Activated T-cell treated with anti-CD3 and anti-CD28 coated beads for 48 hours (primary cell): Measurements from ENCODE around the gene TMEM250.

ENCODE experiments used
- DNase-seq: peaks from one replicate; pipeline ENCODE4 v3.0.0-alpha.2; 2020; ENCODE audit warnings: low read depth

Gene TMEM250

DNA sequence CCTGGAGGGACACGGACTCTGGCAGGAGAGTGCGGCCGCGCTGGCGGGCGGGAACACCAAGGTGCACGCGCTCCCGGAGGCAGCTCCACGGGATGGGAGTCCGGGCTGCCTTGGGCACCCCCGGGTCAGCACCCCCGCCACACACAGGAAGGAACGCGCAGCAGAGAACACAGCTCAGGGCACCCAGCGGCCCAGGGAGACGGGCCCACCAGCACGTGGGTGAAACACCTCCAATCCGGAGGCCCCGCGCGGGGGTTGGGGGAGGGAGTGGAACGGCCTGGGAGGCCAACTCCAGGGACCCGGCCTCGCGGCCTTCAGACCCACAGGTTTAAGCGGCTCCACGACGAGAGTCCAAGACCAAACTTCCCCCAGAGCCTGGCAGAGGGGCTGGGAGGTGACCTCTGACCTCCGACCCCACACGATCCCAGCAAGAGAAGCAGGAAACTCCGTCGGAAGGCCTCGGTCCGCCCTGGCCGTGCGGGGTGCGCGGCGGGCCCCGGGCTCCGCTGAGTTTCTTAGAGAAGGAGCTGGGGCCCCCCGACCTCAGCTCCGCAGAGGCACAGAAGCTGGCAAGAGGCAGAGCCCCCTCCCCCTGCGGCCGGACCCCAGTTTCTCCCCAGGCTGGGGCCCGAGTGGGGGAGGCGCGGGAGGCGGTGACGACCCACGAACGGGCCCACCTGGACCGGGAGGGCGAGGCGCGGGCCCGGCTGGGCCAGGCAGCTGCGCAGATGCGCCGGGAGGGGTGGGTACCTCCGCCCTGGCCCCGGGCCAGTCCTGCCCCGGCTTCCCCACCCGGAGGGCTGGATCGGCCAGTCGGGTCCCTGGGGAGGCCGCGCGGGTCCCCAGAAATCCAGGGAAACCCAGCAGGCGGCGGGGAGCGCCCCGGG lies 24.4 kb downstream of the TMEM250 start:
- peak; percentile 63 for DNase-seq

DNA sequence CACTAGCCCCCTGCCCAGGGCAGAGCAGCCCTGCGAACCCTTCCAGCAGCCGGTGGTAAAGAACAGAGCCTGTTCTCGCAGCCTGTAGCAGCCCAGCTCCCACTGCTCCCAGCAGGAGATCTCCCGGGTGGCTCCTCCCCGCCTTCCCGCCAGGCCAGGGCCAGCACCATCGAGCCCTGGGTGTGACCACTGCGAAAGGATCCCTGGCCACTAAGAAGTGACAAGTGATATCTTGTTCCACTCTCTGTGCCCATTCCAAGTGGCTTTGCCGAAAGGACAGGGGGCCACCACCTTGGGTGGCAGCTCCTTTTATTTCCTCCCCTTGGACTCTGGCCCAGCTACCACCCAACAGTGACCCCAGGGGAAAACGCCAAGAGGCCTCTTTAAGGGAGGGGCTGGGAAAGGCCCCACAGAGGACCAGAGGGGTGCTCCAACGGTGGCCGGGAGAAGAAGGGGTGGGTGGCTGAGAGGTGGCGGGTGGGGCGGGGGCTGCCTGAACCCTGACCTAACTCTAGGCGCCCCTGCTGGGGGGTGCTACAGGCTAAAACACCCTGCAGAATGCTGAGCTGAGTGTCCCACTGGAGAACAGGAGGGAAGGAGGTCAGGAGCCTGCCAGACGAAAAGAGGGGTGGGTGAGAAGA lies 25.2 kb downstream of the TMEM250 start:
- DNase-seq: no peak

DNA sequence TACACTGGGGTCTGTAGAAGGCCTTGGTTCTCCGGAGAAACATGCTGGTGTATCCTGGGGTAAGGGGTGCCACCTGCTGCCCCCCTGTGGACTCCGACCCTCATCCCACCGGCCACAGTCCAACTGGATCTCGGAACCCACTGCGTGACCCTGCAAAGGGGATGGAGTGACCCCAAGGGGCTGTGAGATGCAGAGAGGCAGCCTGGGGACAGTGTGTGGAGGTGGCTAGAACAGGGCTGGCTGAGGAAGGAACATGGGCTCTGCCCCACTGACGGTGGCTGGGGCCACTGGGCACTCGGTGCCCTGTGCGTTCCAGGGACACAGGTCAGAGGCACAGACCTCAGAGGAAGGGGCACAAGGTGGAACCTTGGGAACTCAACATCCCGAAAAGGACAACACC lies 25.9 kb downstream of the TMEM250 start:
- DNase-seq: no peak

DNA sequence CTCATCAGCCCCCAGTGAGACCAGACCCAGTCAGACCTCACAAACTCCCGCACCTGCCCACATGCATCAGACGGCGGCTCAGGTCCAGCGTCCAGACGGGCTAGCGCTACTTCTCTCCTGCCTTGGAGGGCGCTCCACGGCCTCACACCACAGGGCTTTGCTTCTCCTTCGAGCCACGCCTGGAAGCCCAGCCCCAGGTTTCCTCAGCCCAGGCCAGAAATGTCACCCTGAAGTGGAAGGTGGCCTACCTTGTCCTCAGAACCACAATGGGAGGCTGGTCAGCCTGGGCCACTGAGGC lies 26.4 kb downstream of the TMEM250 start:
- no peak for DNase-seq

DNA sequence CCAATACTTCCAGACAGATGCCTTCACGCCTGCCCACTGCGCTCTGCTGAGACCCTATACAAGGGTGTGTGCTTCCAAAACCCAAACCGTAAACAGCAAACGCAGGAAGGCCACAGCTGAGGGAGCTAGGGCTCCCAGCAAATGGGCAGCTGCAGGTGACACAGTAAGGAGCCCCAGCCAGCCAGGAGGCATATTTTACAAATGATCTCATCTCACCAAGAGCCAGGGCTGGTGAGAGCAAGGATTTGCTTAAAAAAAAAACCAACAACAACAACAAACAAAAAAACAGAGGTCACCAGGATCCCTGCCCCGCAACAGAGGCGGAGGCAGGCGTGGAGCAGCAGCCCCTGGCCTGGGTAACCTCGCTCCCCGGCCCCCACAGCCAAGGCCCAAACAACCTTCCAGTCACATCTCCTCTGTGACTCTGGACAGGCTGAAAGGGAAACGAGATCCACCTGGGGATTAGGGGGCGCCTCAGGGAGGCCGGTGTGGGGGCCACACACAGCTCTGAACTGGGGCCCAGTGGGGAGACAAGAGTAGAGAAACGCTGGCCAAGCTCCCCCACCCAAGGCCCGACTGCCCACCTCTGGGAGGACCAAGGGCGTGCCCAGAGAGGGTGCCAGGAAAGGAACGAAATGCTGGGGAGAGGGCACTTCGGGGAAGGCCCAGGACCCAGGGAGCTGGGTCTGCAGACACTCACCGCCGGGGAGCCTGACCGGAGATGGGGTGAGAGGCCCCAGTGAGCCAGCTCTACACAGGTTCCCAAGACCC lies 26.9 kb downstream of the TMEM250 start:
- DNase-seq: no peak

DNA sequence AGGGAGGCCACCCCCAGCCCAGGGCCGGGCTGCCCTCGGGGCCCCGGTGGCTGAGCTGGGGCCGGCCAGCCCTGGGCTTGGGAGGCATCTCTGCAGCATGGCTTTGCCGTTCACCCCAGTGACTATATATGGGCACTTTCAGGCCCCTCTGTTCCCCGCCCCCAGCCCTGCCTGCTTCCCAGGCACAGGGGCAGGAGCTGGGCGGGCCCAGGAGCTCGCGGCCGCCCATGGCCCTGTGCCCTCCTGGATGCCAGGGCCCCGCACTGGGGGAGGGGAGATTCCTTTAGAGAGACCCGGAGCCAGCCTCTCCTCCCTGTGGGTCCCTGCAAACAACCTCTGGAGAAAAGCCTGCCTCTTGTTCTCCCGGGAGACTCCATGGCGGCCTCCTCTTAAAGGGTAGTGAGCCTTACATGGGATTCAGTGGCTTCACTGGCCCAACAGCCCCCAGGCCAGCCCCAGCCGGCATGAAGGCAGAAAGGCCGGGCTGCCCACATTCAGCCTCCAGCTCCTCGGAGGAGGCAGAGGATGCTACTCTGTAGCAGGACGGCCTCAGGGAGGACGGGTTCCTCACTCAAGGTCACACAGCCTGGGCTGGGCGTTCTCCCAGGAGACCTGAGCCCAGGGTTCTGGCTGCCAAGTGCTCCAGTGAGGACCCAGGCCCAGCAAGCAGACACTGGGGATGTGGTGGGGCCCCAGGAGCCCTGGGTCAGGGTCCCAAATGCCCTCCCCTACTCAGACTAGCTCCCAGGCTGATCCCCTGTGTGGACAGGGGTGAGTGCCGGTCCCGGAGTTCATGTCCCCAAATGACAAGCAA lies 27.7 kb downstream of the TMEM250 start:
- DNase-seq: no peak

DNA sequence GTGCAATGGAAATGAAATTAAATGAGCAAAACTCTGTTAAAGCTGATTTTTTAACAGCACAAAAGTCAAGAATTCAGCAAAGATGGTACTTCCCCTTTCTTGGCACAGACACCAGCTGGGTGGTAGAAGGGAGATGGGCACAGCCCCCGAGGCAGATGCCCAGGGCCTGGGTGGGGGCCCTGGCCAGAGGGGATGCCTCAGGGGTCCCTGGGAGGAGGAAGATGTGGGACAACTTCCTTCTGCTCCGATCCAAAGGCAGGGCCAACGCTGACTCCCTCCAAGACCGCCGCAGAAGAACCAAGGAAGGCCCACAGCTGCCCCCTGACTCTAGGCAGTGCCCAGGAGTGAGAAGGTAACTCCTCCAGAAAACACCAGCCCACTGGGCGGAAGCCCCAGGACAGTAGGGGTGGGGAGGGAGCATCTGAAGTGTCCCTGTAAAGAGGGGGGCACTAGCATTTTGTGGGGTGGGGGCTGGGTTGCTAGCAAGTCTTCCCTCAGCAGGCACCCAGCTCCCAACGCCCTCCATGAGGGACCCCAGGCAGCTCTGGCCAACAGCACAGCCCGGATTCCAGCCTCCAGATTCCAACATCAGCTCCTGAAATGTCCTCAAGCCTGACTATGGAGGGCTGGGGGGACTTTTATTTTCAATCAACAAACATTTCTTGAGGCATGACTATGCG lies 28.5 kb downstream of the TMEM250 start:
- no peak for DNase-seq

DNA sequence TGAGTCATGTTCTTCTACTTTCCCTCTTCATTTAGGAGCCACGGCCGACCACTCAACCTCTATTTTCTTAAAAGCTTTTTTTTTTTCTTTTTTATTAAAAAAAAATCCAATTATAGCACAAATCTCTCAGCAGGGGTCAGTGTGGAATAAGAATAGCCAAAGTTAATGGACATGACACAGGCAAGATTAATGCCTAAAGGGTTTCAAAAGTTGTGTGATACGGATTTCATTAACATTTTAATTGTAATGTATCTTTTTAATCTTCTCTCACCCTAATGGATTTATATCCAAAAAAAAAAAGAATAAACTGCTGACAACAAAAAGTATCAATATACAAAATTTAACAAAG lies 29.0 kb downstream of the TMEM250 start:
- no peak for DNase-seq

DNA sequence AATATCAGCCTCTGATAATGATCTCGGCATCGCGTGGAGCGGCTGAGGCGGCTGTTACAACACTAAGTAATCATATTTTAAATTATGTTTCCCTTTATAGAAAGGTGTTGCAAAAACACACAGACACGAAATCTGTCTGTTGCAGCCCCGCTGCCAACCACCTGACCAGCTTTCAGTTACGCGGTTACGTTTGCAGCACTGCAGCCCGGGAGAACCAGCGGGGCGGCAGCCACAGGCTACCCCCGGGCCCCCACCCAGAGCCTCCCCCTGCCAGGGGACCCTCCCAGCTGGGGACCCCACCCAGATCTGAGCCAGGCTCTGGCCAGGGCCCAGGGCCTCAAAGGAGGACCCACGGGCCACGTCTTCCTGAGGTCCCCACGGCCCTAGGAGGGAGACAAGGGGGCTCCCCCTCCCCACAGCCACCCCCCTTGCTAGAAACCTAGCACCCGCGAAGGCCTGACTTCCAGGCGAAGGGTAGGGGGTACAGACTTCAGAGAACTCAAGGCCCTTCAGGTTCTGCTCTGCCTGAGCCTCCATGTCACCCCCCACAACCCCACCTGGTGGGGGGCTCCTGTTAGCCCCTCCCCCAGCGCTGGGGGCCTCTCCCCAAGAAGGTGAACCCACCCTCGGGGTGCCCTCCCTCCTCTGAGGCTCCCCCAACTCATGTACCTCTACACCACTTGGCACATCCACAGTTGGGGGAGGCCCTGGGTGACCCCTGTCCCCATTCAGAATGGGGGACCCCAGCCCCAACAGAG lies 29.6 kb downstream of the TMEM250 start:
- DNase-seq: no peak

DNA sequence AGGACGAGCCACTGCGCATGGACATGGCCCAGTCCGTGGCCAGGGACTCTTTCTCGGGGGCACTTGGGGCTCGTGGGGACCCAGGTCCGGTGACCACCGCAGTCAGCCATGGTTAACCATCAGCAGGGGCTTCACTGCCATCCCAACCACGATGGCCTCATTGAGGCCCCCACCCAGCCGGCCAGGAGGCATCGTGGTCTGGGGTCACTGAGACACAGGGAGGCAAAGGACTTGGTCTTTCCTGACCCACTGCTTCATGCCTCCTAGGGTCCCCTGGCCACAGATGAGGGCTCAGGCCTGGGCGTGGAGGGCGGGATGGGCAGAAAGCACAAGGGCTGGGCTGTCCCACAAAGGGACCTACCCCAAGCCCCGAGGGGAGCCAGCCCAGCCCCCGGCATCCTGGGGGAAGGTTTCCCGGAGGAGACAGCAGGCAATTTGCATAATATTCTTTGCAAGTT lies 30.2 kb downstream of the TMEM250 start:
- no peak for DNase-seq

DNA sequence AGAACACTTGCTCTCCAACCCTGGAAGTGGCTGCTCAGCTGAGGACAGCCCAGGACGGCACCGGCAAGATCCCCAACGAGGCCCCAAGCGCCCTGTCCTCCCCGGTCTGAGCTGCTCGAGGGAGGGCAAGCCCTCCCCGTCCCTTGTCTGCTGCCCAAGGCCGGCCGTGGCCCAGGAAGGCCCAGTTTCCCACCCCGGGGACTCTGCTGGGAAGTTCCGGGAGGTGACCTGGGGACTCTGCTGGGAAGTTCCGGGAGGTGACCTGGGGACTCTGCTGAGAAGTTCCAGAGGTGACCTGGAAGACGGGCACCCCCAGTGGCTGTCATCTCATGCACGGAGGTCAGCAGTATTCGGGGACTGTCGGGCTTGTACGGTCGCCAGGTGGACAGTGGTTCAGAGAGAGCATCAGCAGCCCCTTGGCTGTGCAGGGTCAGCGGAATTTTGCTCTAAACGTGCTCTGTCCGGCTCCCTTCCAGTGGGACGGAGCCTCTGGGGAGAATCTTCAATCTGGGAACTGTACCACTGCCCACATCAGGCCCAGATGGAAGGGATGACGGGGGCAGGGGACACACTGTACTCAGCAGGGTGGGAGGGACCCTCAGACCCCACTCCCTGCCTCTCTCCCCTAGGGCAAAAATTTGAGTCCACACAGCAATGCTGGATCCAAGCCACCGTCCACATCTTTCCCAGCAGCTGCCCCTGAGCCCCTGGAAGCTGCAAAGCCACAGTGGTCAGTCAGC lies 30.8 kb downstream of the TMEM250 start:
- DNase-seq: no peak

DNA sequence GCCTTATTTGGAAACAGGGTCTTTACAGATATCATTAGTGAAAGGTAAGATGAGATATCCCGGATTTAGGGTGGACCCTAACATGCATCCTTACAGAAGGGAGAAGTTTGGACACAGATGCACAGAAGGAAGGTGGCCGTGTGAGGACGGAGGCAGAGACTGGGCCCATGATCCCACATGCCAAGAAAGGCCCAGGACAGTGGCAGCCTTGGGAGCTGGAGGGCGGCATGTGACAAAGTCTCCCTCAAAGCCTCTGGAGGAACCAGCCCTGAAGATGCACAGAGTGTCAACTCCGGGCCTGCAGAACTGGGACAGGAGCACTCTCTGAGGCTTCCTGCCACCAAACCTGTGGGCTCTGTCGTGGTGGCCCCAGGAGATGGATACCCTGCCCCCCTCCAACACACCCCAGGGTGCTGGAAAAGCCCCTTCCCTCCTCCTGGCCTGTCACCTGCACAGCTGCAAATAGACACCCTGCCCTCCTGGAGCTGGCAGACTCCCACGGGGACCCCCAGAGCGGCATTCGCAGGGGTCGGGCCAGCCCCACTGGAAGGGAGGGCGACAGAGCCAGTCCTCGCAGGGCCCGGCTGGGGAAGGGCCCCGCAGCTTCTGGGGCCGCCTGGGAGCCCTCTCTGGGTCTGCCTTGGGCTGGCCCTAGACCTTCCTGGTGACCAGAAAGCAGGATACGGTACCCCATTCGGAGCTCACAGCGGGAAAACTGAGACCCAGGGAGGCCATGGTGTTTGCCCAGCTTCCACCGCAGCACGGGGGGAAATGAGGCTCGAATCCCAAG lies 31.5 kb downstream of the TMEM250 start:
- DNase-seq: no peak

DNA sequence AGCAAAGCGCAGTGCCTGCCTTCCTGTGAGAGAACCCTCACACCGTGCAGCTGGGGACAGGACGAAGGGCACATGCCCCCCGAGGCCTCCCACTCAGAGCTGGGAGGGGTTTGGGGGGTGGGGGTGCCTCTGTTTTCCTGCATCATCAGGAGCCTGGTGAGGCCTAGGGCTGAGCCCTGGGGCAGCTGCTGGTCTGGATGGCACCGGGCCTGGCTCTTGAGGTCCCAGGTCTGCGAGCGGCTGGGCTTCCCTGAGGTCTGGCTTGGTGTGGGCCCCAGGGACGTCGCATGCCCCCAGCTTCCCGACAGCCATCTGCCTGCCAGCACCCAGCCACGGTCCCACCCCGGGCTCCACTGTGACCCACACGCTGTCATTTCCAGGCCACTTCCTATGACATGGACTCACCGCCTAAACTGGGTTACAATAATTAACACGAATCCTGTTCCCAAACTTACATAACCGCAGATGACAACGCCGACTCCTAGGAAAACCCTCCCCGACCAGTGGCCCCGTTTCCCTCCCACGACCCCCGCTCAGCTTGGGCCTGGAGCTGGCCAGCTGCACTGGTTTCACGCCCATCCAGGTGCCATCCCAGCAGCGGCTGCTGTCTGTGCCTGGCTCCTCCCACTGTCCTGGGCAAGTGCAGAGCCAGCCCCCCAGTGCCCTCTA lies 32.3 kb downstream of the TMEM250 start:
- DNase-seq: no peak

DNA sequence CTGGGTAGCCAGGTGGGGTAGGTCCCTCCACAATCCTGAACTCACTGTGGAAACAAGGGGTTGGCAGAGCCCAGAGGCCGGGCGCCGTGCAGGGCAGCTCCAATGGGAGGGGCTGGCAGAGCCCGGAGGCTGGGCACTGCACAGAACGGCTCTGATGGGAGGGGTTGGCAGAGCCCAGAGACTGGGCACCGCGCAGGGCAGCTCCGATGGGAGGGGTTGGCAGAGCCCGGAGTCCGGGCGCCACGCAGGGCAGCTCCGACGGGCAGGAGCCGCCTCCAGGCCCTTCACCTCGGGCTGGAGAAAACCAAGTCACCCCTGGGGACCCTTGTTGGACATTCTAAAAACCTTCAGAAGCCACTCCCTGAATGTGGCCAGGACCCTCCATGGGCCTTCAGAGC lies 32.9 kb downstream of the TMEM250 start:
- DNase-seq: no peak

DNA sequence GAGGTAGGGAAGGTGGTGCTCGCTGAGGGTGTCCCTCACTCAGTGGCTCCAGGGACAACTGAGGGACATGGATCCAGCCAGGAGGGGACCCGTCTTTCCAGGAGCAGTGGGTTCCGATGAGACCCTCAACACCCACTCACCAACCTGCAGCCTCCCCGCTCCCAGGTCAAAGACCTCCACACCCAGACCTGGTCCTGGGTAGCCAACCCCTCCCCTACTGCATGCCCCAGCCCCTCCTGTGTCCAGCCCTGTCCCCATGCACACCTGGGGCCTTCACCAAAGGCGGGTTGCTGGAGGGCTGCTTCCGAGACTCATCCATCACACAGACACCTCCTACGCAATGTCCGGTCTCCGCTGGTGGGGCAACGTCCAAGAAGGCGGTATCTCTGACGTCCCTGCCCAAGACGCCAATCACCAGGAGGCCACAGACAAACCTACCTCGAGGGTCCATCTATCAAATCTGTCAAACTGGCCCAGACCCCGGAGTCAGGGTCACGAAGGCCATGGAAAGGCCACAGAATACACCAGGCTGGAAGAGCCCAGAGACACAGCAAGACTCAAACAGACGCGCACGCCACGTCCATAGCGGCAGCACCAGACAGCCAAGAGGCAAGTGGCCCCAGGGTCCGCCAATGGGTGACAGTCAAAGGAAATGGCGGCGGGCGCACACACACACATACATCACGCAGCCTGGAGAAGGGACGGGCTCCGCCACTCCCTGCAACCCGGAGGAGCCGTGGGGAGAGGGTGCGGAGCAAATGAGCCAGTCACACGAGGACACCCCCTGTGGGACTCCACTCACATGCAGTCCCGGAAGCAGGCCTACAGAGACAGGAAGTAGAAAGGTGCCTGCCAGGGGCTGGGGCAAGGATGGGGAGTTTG lies 34.4 kb downstream of the TMEM250 start:
- DNase-seq: no peak

DNA sequence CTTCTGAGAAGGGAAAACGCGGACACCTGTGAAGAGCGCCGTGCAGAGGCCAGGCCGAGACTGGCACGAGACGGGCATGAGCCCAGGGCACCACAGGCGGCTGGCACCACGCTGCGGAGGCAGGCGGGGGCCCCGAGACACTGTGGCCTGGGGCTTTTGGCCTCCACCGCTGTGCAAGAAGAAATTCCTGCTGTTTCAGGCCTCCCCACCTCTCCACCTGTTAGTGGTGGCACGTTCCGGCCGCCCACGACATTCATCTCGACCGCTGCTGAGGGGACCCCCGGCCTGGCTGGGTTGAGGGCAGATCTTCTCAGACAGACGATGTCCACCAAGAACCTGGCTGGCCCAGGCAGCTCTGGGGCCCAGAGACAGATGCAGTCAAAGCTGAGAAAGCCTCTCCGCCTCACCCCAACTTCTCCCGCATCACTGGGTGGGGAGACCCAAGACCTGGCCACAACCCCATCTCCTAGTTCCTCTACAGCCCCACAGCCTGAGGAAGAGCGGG lies 35.1 kb downstream of the TMEM250 start:
- DNase-seq: no peak
